Measurements from ENCODE around the gene ERC2. TPM values are rescaled to one million over a fixed set of nuclear protein-coding genes. Genes with fewer than 3 reads are reported as not detected.

ERC2 gene
- total RNA-seq, 1 donor from 2014 or later: 0.53 TPM

DNA sequence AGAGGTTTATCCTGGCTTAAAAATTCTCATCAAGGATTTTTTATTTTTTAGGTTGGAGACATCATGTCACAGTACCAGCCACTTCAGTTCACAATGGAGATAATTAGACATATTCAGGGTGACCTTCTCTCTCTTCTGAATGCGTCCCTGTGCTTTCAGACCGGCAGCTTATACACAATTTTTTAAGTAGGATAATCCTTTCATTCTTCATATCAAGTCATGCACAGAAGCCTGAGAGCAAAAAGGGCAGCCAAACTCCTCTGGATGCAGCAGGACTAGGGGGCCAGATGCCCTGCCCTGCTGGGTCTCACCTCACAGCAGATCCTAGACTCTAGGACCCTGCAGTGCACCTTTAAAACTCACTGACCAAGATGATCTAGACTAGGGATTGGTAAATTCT, 210.4 kb downstream of the ERC2 start:
- DNase-seq (ENCODE audit: low read depth, low spot score): no peak

DNA sequence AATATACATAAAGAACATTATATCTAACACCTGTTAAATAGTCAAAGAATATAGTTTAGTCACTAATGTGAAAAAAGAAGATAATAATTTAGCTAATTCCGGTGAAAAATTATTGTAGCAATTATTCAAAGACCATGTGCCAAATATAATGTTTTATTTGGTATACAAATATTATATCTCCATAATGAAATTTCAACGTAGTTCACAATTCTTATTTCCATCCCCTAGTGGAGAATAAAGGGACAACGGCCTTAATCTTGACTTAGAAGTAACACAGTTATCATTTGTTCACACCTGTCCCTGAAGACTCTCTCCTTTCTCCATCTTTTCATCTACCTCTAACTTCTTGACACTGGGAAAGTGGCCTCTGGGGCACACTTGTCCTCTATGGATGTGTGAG, 213.4 kb downstream of the ERC2 start:
- DNase-seq (ENCODE audit: low read depth, low spot score): no peak

DNA sequence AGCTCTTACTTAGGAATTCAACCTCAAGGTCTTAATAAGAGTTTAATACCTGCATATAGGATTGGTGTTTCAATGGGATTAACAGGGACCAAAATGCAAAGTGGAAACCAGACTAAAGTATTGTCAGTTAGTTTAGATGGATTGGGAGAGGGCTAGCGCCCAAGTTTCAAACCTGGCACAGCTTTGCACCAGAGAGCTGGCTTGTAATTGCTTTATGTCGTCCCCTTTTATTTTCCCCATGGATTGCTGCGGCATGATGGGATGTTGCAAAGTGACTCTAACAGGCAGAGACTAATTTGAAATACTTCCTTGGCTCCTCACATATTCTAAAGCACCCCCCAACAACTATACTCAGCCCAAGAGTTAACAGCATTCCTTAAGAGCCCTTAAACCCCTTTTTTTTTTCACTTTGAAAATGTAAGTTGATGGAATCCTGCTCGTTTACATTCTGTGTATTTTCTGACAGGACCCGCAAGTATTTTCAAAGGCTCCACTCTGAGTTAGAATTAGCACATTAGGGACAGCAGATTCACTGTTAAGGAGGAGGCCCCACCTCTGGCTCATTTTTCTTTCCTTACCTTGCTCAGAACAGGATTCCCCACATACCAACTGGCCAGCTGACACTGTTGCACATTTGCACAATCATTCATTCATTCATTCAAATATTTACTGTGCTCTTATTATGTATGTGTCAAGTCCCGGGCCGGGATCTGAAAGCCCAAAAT, 214.2 kb downstream of the ERC2 start:
- no peak for DNase-seq (ENCODE audit: low read depth, low spot score)

DNA sequence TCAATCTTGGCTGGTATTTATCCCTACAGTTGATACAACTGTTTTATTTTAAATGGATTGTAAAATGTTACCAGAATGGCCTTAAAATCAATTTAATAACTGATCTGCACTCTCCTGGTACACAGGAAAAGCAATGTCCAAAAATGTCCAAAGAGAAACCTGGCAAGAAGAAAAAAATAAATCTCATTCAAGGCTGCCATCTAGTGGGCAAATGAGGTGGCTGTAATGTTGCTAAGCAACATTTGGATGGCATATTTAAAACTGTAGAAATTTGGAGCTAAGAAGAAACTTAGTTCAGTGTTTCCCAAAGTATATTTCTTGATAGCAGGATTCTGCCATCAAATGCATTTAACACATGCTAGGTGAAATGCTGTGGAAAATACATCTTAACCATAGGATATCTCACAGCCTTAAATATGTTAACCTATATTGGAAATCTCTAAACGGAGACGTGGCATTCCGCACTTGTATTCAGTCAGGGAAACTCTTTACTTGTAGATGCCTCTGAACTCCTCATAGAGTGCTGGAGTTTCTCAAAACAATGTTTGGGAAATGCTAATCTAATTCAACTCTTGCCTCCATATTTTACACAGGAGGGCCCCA, 216.8 kb downstream of the ERC2 start:
- no peak for DNase-seq (ENCODE audit: low read depth, low spot score)

DNA sequence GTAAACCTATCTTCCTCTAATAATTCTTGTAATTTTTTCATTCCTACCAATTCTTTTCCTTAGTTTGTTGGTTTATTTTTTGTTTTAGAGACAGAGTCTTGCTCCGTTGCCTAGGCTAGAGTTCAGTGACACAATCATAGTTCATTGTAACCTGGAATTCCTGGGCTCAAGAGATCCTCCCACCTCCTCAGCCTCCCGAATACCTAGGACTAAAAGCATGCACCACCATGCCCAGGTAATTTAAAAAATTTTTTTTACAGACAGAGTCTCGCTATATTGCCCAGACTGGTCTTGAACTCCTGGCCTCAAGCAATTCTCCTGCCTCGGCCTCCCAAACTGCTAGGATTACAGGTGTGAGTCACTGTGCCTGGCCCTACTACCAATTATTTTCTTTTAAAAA, 220.2 kb downstream of the ERC2 start:
- DNase-seq (ENCODE audit: low read depth, low spot score): no peak

DNA sequence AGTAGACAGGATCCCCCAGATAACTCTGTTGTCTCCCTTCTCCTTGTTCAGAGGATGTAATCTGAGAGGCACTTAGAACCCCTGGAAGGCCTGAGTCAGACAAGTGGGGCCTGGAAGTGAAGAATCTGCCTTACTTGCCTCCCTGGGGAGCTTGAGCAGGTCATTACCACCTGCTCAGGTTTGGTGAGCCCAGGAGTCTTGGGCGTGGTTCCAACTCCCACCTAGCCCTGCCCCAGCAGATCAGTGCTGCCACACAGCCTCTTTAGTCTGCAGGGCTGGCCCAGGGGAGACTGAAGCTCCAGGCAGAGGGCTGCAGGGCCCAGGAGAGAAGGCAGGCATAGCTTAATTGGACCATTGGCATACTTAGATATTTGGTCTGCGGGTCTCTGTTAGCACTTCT, 230.0 kb downstream of the ERC2 start:
- DNase-seq (ENCODE audit: low read depth, low spot score): no peak

DNA sequence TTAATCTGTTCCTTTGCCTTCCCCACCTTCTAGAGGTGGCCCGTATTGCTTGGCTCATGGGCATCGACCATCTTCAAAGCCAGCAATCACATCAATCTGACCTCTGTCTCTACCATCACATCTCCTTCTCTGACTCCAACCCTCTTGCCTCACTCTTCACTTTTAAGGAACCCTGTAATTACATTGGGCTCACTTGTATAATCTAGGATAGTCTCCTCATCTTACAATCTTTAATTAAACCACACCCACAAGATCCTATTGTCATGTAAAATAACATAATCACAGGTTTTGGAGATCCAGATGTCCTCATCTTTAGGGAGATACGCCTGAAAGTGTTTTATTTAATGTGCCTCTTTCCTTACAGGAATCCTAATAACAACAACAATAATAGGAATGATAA, 234.5 kb downstream of the ERC2 start:
- no peak for DNase-seq (ENCODE audit: low read depth, low spot score)

DNA sequence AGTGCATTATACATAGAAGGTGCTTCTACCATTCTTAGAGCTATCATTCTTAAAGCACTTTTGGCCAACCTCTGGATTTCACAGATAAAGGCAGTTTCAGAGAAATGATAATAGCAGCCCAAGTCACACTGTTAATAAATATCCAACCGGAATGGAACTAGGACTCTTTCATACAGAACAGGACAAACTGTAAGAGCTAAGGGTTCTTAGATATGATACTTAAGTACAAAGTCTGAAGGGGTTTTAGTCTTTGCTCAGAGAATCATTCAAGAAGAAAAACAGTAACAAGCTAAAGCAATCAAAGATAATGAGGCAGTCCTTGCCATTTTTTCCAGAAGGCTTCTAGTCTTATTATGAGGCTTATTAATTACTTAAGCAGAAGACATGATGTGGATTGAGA, 239.0 kb downstream of the ERC2 start:
- no peak for DNase-seq (ENCODE audit: low read depth, low spot score)

DNA sequence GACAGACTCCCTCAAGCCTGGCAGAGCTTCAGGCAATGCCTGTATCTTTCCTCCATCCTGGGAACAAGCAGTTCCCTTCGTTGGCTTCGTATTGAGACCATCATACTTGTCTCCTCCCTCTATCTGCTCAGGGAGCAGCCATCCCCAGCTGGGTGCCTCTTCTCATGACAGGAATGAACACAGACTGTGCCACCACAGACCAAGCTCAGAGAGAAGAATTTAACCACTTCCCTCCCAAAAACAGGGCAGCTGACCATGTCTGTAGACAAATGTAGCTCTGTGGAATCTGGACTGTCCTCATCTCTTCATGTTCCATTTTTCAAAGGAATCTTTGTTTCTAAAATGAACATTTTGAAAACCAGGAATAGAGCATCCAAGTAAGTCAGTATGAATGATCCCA, 245.4 kb downstream of the ERC2 start:
- DNase-seq (ENCODE audit: low read depth, low spot score): no peak

DNA sequence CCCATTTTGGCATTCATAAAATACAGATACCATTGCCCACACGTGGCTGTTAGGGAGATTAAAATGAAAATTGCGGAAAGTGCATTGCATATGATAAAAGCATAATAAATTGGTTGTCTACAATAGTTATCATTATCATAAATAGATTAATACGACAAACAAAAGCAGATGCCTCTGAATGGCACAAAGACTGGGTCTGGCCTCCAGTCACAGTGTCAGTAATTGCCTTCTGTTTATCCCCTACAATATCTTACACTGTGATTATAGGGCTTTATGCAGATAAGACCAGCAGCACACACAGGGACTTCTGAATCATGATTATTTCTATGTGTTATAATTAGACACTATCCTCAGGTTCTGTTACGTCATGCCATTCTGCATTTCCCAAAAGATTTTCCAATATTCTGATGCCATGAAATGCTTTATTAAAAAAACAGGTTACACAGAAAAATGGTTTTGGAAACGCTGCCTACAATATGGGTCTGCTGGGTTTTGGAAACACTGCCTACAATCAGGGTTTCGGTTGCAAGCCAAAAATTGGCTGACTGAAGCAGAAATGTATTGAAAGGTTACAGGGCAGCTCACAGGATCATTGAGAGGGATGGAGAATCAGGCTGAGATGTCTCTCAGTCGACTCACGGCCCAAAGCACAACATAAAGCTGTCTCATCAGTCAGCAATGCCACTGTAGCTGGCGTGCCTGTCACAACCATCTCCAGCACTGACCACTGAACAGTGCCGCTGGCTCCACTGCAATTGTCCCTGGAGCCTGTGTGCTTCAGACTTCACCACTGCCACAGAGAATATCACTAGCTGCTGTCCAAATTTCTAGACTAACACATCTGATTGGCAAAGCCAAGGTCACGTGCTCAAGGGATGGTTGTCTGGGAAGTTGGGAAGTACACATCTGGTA, 248.1 kb downstream of the ERC2 start:
- no peak for DNase-seq (ENCODE audit: low read depth, low spot score)

DNA sequence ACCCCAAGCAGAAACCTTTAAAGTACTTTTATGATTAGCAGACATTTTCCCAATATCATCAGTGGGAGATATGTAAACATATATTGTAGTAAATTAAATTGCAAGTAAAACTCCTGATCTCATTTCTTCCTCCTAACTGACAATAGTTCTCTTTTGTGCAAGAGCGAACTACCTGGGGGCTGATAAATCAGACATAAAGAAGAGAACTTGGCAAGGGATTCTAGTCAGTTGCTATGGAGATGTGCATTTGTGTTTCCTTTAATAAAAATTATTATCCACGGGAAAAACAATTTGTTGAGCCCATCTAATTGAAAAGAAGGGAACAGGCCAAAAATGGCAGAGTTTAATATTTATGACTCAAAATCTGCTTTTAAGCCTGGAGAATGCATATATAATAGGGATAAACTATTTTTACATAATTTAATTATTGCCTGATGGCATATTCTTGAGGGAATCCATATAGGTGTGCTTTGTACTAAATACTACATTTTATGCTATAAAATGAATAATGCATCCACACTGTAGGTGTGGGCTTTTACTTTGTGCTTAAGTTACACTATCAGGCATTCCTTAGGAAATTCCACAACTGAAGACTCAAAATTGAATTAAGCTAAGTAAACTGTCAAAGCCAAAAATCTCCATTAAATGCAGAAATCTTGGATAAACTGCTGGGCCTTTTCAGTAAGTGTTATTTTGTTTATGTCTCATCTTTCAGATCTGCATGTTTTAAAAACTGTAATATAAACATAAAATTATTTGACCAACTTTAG, 258.1 kb downstream of the ERC2 start:
- no peak for DNase-seq (ENCODE audit: low read depth, low spot score)

DNA sequence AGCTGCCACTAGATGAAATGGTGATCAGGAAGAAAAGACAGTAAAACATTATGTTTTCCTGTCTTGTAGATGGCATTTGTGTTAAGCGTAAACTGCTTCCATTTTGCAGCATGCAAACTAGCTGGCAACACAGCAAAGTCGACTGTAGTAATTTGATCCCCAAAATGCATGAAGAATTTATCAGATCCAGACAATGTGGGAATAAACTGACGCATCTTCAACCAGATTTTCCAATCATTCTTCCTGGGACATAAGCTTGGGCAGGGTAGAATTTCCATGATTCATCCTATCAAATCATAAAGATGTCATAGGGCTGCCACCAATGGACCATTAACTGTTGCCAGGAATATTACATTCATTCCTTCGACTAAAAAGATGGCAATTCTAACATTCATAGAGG, 260.3 kb downstream of the ERC2 start:
- DNase-seq (ENCODE audit: low read depth, low spot score): no peak

DNA sequence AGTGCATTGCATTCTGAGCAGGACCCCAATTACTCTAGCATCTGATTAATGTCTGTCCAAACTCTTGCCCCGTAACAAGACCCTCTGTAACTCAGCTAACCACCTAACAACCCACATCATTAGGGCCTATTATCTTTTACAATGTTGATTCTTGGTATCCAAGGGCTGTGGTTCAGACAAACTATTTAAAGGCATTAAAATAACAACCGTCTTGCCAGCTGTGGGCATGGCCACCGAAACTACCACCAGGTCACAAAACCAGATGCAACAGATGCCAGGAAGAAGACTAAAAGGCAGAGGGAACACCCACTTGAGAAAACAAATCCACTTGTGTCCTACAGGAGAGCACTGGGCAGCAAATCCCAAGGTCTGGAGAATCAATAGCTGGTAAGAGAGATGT, 262.9 kb downstream of the ERC2 start:
- no peak for DNase-seq (ENCODE audit: low read depth, low spot score)

DNA sequence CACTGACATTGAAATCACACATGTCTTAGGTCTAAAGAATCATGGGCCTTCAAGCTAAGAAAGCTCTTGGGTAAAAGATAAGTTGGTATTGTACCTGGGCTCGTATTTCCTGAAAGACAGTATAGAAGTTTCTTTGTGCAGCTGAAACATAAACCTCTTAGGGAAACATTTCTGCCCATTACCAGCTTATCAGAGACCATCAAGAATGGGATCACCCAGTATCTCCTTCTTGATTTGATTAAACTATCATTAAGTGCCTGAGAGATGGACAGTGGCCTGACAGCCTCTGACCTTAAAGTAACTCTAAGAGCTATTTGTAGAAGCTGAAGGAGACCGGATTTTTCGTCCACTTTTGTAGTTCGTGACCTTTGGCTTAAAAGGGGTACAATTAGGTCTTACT, 265.3 kb downstream of the ERC2 start:
- no peak for DNase-seq (ENCODE audit: low read depth, low spot score)

DNA sequence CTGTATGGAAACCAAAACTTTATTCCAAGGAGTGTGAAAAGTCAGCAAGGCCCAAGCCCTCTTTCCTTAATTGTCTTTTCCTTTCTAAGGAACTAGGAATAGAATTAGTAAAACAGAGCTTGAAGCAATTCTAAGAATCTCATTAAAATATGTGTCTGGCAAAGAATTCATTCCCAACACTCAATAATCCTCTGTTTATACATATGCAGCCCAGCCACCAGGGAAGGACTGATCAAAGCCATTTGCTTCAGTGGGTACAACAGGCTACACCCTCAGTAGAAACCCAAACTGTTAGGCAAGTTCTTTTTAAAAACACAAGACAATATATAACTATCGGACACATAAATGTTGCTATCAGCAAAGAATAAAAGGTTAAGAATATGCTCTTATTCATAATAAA, 266.9 kb downstream of the ERC2 start:
- DNase-seq (ENCODE audit: low read depth, low spot score): no peak

DNA sequence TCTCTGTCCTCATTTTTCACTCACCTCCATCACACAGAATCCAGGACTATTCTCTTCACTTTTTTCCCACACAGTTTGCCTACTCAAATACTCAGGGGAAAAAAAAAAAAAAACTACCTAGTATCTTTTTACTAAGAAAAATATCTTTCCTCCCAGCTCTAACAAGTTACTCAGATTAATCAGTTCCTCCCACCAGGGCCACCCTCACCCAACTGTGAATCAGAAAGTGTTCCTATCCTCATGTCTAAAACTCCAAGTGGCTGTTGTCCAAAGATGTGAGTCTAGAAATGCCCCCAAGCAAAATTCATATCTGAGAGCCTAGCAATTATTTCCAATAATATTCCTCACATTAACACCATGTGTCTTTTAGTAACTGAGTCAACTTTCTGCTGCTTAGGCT, 268.0 kb downstream of the ERC2 start:
- DNase-seq (ENCODE audit: low read depth, low spot score): no peak

DNA sequence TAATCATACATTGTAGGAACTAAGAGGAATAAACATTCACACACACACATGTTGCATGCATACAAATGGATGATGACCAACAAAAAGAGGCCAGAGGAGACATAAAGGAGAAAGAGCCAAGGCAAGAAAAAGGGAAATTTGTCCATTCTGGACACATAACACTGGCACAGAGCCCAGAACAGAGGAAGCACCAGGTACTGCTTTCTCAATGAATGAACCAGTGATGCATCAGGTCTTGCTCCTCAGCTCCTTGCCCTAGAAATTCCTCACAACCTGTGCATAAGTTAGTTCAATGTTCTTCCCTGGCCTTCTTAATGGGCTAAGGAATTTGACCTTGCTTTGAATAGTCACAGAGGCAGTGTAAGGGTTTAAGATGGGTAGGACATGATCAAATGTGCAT, 270.3 kb downstream of the ERC2 start:
- no peak for DNase-seq (ENCODE audit: low read depth, low spot score)

DNA sequence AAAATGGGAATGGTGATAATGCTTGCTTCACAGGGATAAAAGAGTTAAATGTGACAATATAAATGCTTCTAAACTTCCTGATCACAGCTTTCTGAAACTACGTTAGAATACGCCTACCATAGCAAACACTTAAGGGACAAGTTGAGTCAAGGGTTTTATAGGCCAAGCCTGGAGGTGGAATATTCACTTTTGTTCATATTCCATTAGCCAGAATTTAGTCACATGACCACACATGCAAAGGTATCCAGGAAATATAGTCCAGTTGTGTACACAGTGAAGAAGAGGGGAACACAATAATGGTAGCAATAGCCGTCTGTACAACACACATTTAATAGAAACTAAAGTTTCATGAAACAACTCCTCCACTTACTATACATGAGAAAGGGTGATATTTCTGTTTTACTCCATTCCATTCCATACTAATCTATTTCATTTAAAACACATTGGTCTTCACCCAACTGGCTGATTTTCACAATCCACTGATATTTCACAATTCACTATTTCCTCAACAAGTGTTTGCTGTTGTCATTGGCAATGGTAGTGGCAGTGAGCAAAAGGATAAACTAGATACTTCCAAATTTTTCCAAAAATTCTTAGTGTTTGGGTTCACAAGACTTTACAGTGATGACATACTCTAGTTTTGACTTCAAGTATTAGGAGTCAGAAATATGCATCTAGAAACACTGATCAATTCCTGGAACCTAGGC, 270.9 kb downstream of the ERC2 start:
- DNase-seq (ENCODE audit: low read depth, low spot score): no peak

DNA sequence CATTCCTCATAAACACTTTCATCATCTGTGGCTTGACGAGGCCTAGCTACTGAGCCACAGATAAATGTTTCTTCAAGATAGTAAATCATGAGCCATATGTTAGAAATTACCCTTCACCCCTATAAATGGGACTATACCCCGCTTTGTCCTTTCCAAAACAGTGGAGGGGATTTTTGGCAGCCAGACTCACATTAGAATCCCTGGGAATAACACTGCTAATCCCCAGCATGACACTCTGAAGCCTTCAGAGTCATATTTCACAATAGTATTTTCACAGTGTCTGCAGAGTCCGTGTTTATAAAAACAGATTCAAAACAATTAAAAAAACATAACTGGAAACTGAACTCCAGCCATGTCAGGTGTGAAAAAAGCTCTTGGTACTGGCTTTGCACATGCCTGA, 271.6 kb downstream of the ERC2 start:
- no peak for DNase-seq (ENCODE audit: low read depth, low spot score)

DNA sequence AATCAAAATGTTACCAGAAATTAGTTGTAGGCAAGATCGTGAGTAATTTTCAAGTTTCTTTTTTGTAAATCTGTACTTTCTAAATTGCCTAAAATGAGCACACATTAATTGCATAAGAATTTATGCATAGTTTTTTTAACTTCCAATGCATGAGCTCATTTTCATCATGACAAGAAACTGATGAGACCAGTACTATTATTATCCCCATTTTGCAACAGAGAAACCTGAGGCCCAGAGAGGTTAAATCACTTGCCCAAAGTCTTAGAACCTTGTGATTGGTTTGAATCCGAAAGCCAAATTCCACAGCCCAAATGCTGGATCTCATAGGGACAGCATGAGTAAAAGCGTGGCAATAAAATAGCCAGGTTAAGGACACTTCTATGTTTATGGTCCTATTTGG, 274.7 kb downstream of the ERC2 start:
- no peak for DNase-seq (ENCODE audit: low read depth, low spot score)

DNA sequence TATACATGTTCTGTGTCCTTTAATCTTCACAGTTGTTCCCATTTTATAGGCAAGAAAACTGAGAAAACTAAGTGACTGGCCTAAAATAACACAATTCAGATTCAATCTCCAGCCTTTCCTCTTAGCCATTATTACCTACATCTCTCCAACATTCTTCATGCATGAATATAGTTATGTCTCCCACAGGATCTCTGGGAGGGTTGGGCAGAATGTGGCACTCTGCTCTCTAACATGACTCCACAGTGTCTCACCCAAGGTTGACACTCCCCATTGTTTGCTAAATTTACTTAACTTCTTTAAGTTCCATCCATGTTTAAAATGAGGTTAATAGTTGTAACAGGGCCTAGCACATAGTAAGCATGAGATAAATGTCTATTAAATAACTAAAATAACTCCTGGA, 276.3 kb downstream of the ERC2 start:
- DNase-seq (ENCODE audit: low read depth, low spot score): no peak
